GM23338 (cell line): ENCODE measurements around the gene SLK. TPM values are rescaled to one million over a fixed set of nuclear protein-coding genes. Genes with fewer than 3 reads are reported as not detected.

Source experiments
- ATAC-seq: fragments of 200-7000 bp; cut with Tn5 transposase; 3 replicates; pipeline ENCODE4 v1.9.1; 2020
- DNase-seq: peaks from one replicate; pipeline ENCODE4 v3.0.0-alpha.2; 2015; ENCODE audit warnings: low spot score
- H2AFZ ChIP-seq: fragments of 200-600 bp; sonication (generic); 2 replicates; pipeline ENCODE4 v1.8.0; 2016; ENCODE audit warnings: antibody characterized with exemption, mild to moderate bottlenecking, moderate library complexity
- H3F3A ChIP-seq: fragments of 200-600 bp; sonication (generic); replicated peaks from 2 replicates; pipeline ENCODE4 v1.8.0; 2017; ENCODE audit warnings: antibody characterized with exemption, mixed run types, low read depth
- H3K27ac ChIP-seq: fragments of 200-600 bp; sonication (generic); 2 replicates; pipeline ENCODE4 v1.6.1; 2016; ENCODE audit warnings: low read depth
- H3K27me3 ChIP-seq: fragments of 200-600 bp; sonication (generic); 2 replicates; pipeline ENCODE4 v1.8.0; 2016; ENCODE audit warnings: mild to moderate bottlenecking, mixed run types, moderate library complexity; ENCODE audit not compliant: insufficient read depth
- H3K36me3 ChIP-seq: fragments of 200-600 bp; sonication (generic); 2 replicates; pipeline ENCODE4 v1.8.0; 2016; ENCODE audit warnings: mild to moderate bottlenecking; ENCODE audit not compliant: insufficient read depth
- H3K4me1 ChIP-seq: fragments of 200-600 bp; sonication (generic); 2 replicates; pipeline ENCODE4 v1.8.0; 2016; ENCODE audit warnings: mild to moderate bottlenecking, moderate library complexity; ENCODE audit not compliant: insufficient read depth
- H3K4me2 ChIP-seq: fragments of 200-600 bp; sonication (generic); 2 replicates; pipeline ENCODE4 v1.7.1; 2017; ENCODE audit warnings: mixed run types
- H3K4me3 ChIP-seq: fragments of 200-600 bp; sonication (generic); 2 replicates; pipeline ENCODE4 v1.6.1; 2016; ENCODE audit warnings: mixed run types
- H3K79me2 ChIP-seq: fragments of 200-600 bp; sonication (generic); replicated peaks from 2 replicates; pipeline ENCODE4 v1.8.0; 2017; ENCODE audit warnings: mild to moderate bottlenecking; ENCODE audit not compliant: insufficient read depth
- H3K9me2 ChIP-seq: fragments of 200-600 bp; sonication (generic); 2 replicates; pipeline ENCODE4 v1.8.0; 2017; ENCODE audit not compliant: insufficient read depth
- H4K20me1 ChIP-seq: fragments of 200-600 bp; sonication (generic); replicated peaks from 2 replicates; pipeline ENCODE4 v1.8.0; 2017; ENCODE audit warnings: mild to moderate bottlenecking; ENCODE audit not compliant: insufficient read depth
- H3K27ac Mint-ChIP-seq: 2 replicates; pipeline ENCODE4 v1.8.0; 2020; ENCODE audit warnings: inconsistent platforms, mild to moderate bottlenecking, moderate library complexity, mixed read lengths
- H3K27me3 Mint-ChIP-seq: 3 replicates; pipeline ENCODE4 v1.8.0; 2022; ENCODE audit warnings: low read depth, mild to moderate bottlenecking, moderate library complexity, mixed read lengths, inconsistent platforms; ENCODE audit not compliant: insufficient read depth, poor library complexity
- H3K36me3 Mint-ChIP-seq: 3 replicates; pipeline ENCODE4 v1.8.0; 2021; ENCODE audit warnings: low read depth, mild to moderate bottlenecking, inconsistent platforms, moderate library complexity, mixed read lengths
- H3K4me1 Mint-ChIP-seq: 3 replicates; pipeline ENCODE4 v1.8.0; 2020; ENCODE audit warnings: mild to moderate bottlenecking, inconsistent platforms, mixed read lengths
- H3K4me3 Mint-ChIP-seq: 3 replicates; pipeline ENCODE4 v1.8.0; 2021; ENCODE audit warnings: moderate library complexity, mild to moderate bottlenecking, inconsistent platforms, mixed read lengths
- H3K9me3 Mint-ChIP-seq: 3 replicates; pipeline ENCODE4 v1.8.0; 2020; ENCODE audit warnings: moderate library complexity, mild to moderate bottlenecking, inconsistent platforms, mixed read lengths
- CREB1 ChIP-seq: fragments of 250-450 bp; sonication (Bioruptor Pico); IDR thresholded peaks from 2 replicates; pipeline ENCODE4 v1.5.0; 2020; ENCODE audit warnings: low read depth, mild to moderate bottlenecking, moderate library complexity
- ETS1 ChIP-seq: IDR thresholded peaks from 2 replicates; pipeline ENCODE4 v1.6.1; 2016; ENCODE audit warnings: antibody characterized with exemption
- EZH2 ChIP-seq: fragments of 200-600 bp; sonication (generic); IDR thresholded peaks from one replicate; pipeline ENCODE4 v1.8.0; 2017; ENCODE audit warnings: antibody characterized with exemption, mild to moderate bottlenecking, low read depth; ENCODE audit not compliant: unreplicated experiment
- EZH2phosphoT487 ChIP-seq: fragments of 200-600 bp; sonication (generic); IDR thresholded peaks from one replicate; pipeline ENCODE4 v1.8.1; 2018; ENCODE audit warnings: antibody characterized with exemption; ENCODE audit not compliant: unreplicated experiment
- NANOG ChIP-seq: IDR thresholded peaks from 2 replicates; pipeline ENCODE4 v1.6.1; 2016; ENCODE audit warnings: antibody characterized with exemption, borderline replicate concordance
- POLR2AphosphoS5 ChIP-seq: IDR thresholded peaks from 2 replicates; pipeline ENCODE4 v1.6.1; 2016; ENCODE audit warnings: antibody characterized with exemption, low read depth
- REST ChIP-seq: IDR thresholded peaks from one replicate; pipeline ENCODE4 v1.6.1; 2018; ENCODE audit warnings: antibody characterized with exemption; ENCODE audit not compliant: unreplicated experiment
- STAT1 ChIP-seq: IDR thresholded peaks from one replicate; pipeline ENCODE4 v1.6.1; 2016; ENCODE audit warnings: antibody characterized with exemption; ENCODE audit not compliant: unreplicated experiment
- ZNF114 ChIP-seq: fragments of 250-450 bp; sonication (Bioruptor Pico); IDR thresholded peaks from 2 replicates; pipeline ENCODE4 v1.5.0; 2020; ENCODE audit warnings: mild to moderate bottlenecking, moderate library complexity
- ZNF331 ChIP-seq: fragments of 250-450 bp; sonication (Bioruptor Pico); IDR thresholded peaks from 2 replicates; pipeline ENCODE4 v1.5.0; 2020; ENCODE audit warnings: low read depth, mild to moderate bottlenecking, moderate library complexity
- polyA plus RNA-seq: library from polyadenylated mRNA; unstranded; fragments of >200 nt; fragmentation: Nextera tagmentation; extraction: Ambion mirVana; gene quantifications from 2 replicates; pipeline ENCODE4 v1.2.1, GENCODE V29; 2016
- total RNA-seq: library from RNA; depleted of rRNA; stranded (reverse); fragments of >200 nt; shearing (Covaris generic); gene quantifications from 2 replicates; pipeline ENCODE4 v1.2.3, GENCODE V29; 2014

Gene SLK
- total and polyA plus RNA-seq, 2 experiments from 2014 or later: 8.4 to 21.5 TPM

GRCh38 chr10:103968441-103969391 lies 1.8 kb downstream of the SLK start:
- Histone ChIP-seq H3F3A (0 out of 2 replicates have a peak, but pooled peaks cover 4% of the 10 kb centered on the region), H3K79me2 (peaks cover 41% of the 10 kb centered on the region), H3K9me2 (no peaks in the 10 kb centered on the region), H3K4me1 (peaks cover 20% of the 10 kb centered on the region), H3K27me3 (peaks cover 12% of the 10 kb centered on the region), H3K27ac (no peak overlapping the region), H3K4me2 (peak overlapping the region; percentile 81), H4K20me1 (no peaks in the 10 kb centered on the region), H2AFZ (no peak overlapping the region), H3K4me3 (peak overlapping the region; percentile 94), H3K36me3 (no peaks in the 10 kb centered on the region)
- peak overlapping the region; percentile 93 for H3K4me3 Mint-ChIP-seq
- ATAC-seq (no peak), DNase-seq (no peak)
- TF ChIP-seq CREB1 (CRISPR knock-in tag) (no peak), NANOG (no peak), ETS1 (no peak), ZNF114 (no peak)
- H3K36me3 Mint-ChIP-seq: no peaks in the 10 kb centered on the region
- peaks cover 18% of the 10 kb centered on the region for H3K27me3 Mint-ChIP-seq
- H3K27ac Mint-ChIP-seq: no peak overlapping the region
- peaks cover 24% of the 10 kb centered on the region for H3K4me1 Mint-ChIP-seq
- H3K9me3 Mint-ChIP-seq: no peaks in the 10 kb centered on the region

DNA sequence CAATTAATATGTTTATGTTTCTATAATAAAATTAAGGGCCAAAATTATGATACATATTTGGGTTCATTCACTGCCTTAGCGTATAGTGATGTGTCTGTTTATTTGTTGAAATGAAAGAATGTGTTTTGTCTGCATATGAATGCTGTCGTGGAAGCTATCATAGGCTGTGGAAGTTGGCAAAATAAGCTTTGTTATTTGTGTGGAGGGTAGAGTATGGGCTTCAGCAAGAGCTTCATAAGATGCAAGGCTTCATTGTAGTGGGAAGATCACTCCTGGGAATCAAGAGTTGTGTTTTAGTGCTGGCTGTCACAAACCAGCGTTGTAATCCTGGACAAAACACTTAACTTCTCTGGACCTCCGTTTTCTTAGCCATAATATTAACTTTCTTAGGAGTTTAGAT lies 2.5 kb downstream of the SLK start:
- Mint-ChIP-seq H3K27ac (no peak overlapping the region), H3K9me3 (no peaks in the 10 kb centered on the region), H3K4me3 (peak overlapping the region; percentile 33), H3K27me3 (peaks cover 18% of the 10 kb centered on the region), H3K4me1 (peaks cover 24% of the 10 kb centered on the region), H3K36me3 (no peaks in the 10 kb centered on the region)
- Histone ChIP-seq H3K27ac (no peak overlapping the region), H3K9me2 (no peaks in the 10 kb centered on the region), H3F3A (0 out of 2 replicates have a peak, but pooled peaks cover 4% of the 10 kb centered on the region), H3K36me3 (no peaks in the 10 kb centered on the region), H3K4me3 (peak overlapping the region; percentile 20; the same call in 1 of the 2 replicates), H3K4me1 (peaks cover 20% of the 10 kb centered on the region), H3K79me2 (peaks cover 41% of the 10 kb centered on the region), H2AFZ (no peak overlapping the region), H3K27me3 (peaks cover 12% of the 10 kb centered on the region), H3K4me2 (0 out of 2 replicates have a peak overlapping the region, but pooled peaks have one; percentile 81), H4K20me1 (no peaks in the 10 kb centered on the region)
- TF ChIP-seq EZH2: no peak
- TF ChIP-seq ETS1: no peak
- TF ChIP-seq STAT1: no peak
- no peak for TF ChIP-seq EZH2phosphoT487
- no peak for TF ChIP-seq ZNF331
- TF ChIP-seq POLR2AphosphoS5: no peak
- TF ChIP-seq NANOG: no peak
- TF ChIP-seq REST: no peak
- no peak for TF ChIP-seq CREB1 (CRISPR knock-in tag)
- no peak for TF ChIP-seq ZNF114
- no peak for ATAC-seq
- no peak for DNase-seq
